ENCODE data around the gene ZNF593OS.

- TF ChIP-seq OSR1 (CRISPR knock-in tag; IDR thresholded peaks at IDR 0.05) (no peak), CSRNP3 (CRISPR knock-in tag; IDR thresholded peaks at IDR 0.05) (no peak), PATZ1 (CRISPR knock-in tag; IDR thresholded peaks at IDR 0.05; ENCODE audit: borderline replicate concordance) (no peak), PPARA (CRISPR knock-in tag; IDR thresholded peaks at IDR 0.05; ENCODE audit: borderline replicate concordance) (no peak), ZC3H10 (CRISPR knock-in tag; IDR thresholded peaks at IDR 0.05) (no peak), ZFP30 (CRISPR knock-in tag; IDR thresholded peaks at IDR 0.05) (no peak), CREB5 (CRISPR knock-in tag; IDR thresholded peaks at IDR 0.05; ENCODE audit: low read depth) (no peak)
Observed at GRCh38 chr1:26171084-26172072, at the start of gene ZNF593OS.
